Muscle of leg (tissue), 11 donors: ENCODE measurements around the gene CMSS1. TPM values are rescaled to one million over a fixed set of nuclear protein-coding genes. Genes with fewer than 3 reads are reported as not detected.
A peak's percentile ranks its signal among the peaks of the same experiment; 100 is the strongest.

Experiments used
- DNase-seq: peaks from one replicate; pipeline ENCODE4 v3.0.0; 2013
- H3K27ac ChIP-seq: one replicate; pipeline ENCODE4 v1.5.1; 2013; ENCODE audit warnings: mild to moderate bottlenecking, low read length, control low read depth
- H3K27me3 ChIP-seq: one replicate; pipeline ENCODE4 v1.6.1; 2013; ENCODE audit warnings: low read length; ENCODE audit not compliant: control insufficient read depth, insufficient read depth
- H3K36me3 ChIP-seq: one replicate; pipeline ENCODE4 v1.6.1; 2013; ENCODE audit warnings: low read length; ENCODE audit not compliant: control insufficient read depth, insufficient read depth
- H3K4me1 ChIP-seq: one replicate; pipeline ENCODE4 v1.6.1; 2013; ENCODE audit warnings: low read length; ENCODE audit not compliant: control insufficient read depth, insufficient read depth
- H3K4me3 ChIP-seq: one replicate; pipeline ENCODE4 v1.5.1; 2013; ENCODE audit warnings: low read length, control low read depth
- H3K9me3 ChIP-seq: replicated peaks from 2 replicates; pipeline ENCODE4 v1.6.1; 2013; ENCODE audit warnings: low read depth, low read length; ENCODE audit not compliant: control insufficient read depth
- WGBS: methylation state at CpG from one replicate; pipeline ENCODE4 v1.1.5; 2013; ENCODE audit warnings: missing lambda C conversion rate; ENCODE audit not compliant: insufficient coverage; 5-methylcytosine and 5-hydroxymethylcytosine counted together
- polyA plus RNA-seq, 8 donors: library from polyadenylated mRNA; unstranded; fragments of 120-200 nt; gene quantifications; one replicate each; pipeline versions ENCODE4 v1.2.1 to v1.2.3, GENCODE V29; 2013; ENCODE audit warnings: inconsistent platforms in 1 of 8, low replicate concordance in 1 of 8; ENCODE audit not compliant: insufficient read length in 8 of 8, insufficient read depth in 1 of 8
- total RNA-seq: library from RNA; stranded (reverse); fragments of 120-200 nt; gene quantifications from one replicate; pipeline ENCODE4 v1.2.4, GENCODE V29; 2013

Gene CMSS1
- total and polyA plus RNA-seq, 9 donors = 23.8 to 35.0 (median 29.0) TPM

DNA sequence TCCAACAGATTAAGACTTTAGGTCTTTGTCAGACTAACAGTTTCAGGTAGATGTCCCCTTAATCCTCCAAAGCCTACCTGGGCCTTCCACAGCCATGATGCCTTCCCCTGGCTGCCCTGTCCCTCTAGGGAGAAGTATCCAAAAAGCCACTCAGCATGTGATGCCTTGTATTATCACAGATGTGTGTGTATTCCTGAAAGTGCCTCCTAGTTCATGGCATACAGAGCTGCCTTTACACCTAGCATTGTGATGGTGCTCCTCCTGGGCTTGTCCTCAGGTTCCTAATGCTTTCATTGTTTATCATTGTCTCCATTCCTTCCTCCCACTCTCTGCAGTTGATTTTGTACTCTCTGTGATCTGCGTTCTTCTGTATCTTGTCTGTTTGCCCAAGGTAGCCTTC is 43.6 kb downstream of the CMSS1 start:
- WGBS = 100% methylated on average over 1 of the region's 1 CpG
- Histone ChIP-seq H3K4me3 (no peak overlapping the region), H3K9me3 (no peaks in the 10 kb centered on the region), H3K27ac (no peak overlapping the region), H3K27me3 (no peaks in the 10 kb centered on the region), H3K36me3 (peaks cover 31% of the 10 kb centered on the region), H3K4me1 (peaks cover 5% of the 10 kb centered on the region)
- no peak for DNase-seq

DNA sequence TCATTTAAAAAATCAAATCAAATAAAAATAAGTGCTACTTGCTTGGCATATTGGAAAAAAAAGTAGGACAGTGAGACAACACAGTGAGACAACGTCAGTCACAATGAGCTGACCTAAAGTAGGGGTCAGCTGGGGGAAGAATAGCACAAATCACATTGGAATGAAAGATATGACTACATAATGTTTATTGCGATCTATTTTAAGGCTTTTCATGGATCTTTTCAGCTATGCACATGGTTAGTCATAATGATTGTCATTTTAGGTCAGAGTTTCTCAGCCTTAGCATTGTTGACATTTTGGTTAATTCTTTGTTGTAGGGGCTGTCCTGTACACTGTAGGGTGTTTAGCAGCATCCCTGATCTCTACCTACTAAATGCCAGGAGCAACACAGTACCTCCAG is 44.5 kb downstream of the CMSS1 start:
- Histone ChIP-seq H3K9me3 (no peaks in the 10 kb centered on the region), H3K27ac (no peak overlapping the region), H3K4me3 (no peak overlapping the region), H3K4me1 (peaks cover 5% of the 10 kb centered on the region), H3K36me3 (peaks cover 31% of the 10 kb centered on the region), H3K27me3 (no peaks in the 10 kb centered on the region)
- no peak for DNase-seq
- 60% methylated on average over 2 of the region's 2 CpGs for WGBS

DNA sequence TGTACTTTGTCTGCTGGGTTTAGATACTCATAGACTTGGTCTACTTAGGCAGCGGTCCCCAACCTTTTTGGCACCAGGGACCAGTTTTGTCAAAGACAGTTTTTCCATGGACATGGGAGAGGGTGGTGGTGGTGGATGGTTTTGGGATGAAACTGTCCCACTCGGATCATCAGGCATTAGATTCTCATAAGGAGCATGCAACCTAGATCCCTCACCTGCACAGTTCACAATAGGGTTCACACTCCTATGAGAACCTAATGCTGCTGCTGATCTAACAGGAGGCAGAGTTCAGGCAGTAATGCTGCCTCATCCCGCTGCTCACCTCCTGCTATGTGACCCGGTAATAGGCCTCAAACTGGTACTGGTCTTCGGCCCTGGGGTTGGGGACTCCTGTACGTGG is 45.3 kb downstream of the CMSS1 start:
- H3K9me3 ChIP-seq = no peaks in the 10 kb centered on the region
- no peak overlapping the region for H3K27ac ChIP-seq
- peaks cover 5% of the 10 kb centered on the region for H3K4me1 ChIP-seq
- DNase-seq = no peak
- no CpG with 5 or more reads among the region's 6 CpGs for WGBS
- H3K27me3 ChIP-seq = no peaks in the 10 kb centered on the region
- peaks cover 30% of the 10 kb centered on the region for H3K36me3 ChIP-seq
- H3K4me3 ChIP-seq = no peak overlapping the region

DNA sequence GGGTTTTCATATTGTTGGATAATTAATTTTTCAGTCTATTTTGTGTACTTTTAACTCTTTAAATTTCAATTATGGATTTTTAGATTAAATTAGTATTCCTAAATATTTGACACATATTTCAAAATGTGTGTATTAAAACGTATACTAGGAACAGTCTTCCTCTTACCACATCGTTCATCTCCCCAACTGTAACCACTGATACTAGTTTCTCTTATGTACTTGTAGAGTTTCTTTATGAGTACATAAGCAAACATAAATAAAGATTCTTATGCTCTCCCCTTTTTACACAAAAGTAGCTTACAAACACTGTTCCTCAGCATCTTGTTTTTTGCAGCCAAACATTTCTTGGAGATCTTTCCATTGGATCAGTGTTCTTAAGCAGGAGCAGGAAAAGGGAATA is 45.9 kb downstream of the CMSS1 start:
- H3K36me3 ChIP-seq = peaks cover 30% of the 10 kb centered on the region
- peaks cover 5% of the 10 kb centered on the region for H3K4me1 ChIP-seq
- H3K27ac ChIP-seq = no peak overlapping the region
- H3K9me3 ChIP-seq = no peaks in the 10 kb centered on the region
- no peaks in the 10 kb centered on the region for H3K27me3 ChIP-seq
- no peak for DNase-seq
- no peak overlapping the region for H3K4me3 ChIP-seq
- no CpG with 5 or more reads among the region's 2 CpGs for WGBS

DNA sequence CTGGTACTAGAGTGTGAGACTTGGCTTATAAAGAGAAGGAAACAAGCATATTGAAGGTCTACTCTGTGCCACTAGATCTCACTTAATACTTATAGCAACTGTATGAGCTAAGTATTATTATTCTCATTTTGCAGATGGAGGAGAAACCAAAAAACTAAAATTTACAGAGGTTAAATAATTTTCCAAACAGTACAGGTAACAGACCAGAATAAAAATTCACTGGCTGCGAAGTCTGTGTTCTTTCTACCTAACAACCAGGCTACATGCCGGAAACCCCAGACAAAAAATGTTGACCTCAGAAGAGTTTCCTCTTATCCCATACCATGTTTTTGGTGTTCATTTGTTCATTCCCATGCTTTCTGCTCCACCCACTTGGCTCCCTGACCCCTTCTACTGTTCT is 46.6 kb downstream of the CMSS1 start:
- H3K27ac ChIP-seq = no peak overlapping the region
- H3K36me3 ChIP-seq = peaks cover 27% of the 10 kb centered on the region
- no peaks in the 10 kb centered on the region for H3K27me3 ChIP-seq
- H3K9me3 ChIP-seq = no peaks in the 10 kb centered on the region
- H3K4me3 ChIP-seq = no peak overlapping the region
- DNase-seq = no peak
- peaks cover 5% of the 10 kb centered on the region for H3K4me1 ChIP-seq
- WGBS = 100% methylated on average over 1 of the region's 2 CpGs

DNA sequence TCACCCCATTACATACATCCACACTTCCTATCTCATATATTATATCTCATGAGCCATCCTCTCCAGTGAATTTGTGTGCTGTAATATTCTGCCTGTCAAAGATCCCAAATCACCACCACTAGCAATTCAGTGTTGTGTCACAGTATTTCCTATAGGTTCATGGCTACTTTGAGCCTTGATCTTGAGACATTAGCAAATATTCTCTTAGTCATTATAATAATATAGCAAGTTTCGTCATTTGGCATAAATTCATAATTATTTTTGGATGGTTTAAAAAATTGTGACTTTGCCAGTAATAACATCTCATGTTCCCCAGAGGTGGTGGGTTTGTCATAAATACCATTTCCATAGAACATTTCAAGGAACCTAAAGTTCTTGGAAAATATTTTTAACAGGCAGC is 47.7 kb downstream of the CMSS1 start:
- no peak overlapping the region for H3K4me3 ChIP-seq
- H3K4me1 ChIP-seq = peaks cover 3% of the 10 kb centered on the region
- DNase-seq = no peak
- no CpG with 5 or more reads among the region's 1 CpG for WGBS
- H3K36me3 ChIP-seq = peaks cover 25% of the 10 kb centered on the region
- no peaks in the 10 kb centered on the region for H3K9me3 ChIP-seq
- no peak overlapping the region for H3K27ac ChIP-seq
- H3K27me3 ChIP-seq = no peaks in the 10 kb centered on the region

DNA sequence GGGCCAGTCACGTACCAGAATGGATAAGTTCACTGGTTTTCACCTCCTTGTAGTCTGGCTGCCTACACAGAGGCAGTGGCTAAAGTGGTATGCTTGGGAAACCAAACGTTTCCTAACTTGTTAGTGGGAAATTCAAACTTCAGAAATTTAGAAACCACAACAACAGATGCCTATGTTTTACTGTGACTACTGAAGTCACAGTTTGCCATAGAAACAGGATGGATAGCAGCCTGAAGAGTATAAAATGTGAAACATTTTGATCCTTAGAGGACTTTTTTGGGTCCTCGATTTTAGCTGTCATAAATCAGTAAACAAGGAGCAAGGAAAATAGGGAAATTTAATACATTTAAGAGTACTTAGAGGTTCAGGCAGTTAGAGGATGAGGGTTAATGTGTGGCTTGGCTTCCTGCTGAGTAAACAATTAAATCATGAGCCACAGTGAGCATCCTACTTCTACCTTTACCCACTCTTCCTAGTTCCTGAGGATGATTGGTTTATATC is 48.6 kb downstream of the CMSS1 start:
- H3K9me3 ChIP-seq = no peaks in the 10 kb centered on the region
- peaks cover 29% of the 10 kb centered on the region for H3K36me3 ChIP-seq
- 0% methylated on average over 1 of the region's 3 CpGs for WGBS
- no peak overlapping the region for H3K4me3 ChIP-seq
- H3K27ac ChIP-seq = no peak overlapping the region
- no peak for DNase-seq
- H3K4me1 ChIP-seq = no peaks in the 10 kb centered on the region
- no peaks in the 10 kb centered on the region for H3K27me3 ChIP-seq

DNA sequence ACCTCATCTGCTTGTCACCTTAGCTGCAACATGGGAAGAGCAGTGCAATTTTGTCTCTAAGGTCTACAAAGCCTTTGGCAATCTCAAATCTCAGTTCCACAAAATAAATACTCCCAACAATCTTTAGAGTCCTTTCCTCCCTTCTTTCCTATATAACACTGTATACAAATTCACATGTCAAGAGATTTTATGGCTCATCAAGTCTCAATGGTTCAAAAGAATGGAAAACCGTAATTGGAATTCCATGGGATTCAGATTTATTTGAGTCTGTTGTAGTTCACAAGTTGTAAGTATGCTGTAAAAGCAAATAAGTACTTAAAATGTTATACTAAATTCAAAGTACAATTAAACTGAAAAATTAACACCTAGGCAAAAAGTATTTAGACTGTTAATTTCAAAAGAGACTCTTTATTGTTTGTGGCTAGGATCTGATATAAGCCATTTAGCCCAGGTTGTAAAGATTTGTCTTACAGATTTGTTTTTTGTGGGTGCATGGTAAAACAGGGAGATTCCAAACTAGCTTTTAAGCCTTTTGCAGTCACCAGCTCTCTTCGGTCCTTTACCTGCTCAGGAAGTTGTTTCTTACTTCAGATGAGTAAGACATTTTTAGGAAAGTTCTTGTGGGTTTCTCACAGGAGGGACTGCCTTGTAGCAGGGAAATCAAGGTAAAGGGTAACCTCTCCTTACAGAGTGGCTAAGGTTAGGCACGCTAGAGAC is 50.1 kb downstream of the CMSS1 start:
- Histone ChIP-seq H3K36me3 (peaks cover 24% of the 10 kb centered on the region), H3K9me3 (no peaks in the 10 kb centered on the region), H3K4me3 (no peak overlapping the region), H3K27ac (no peak overlapping the region), H3K27me3 (no peaks in the 10 kb centered on the region), H3K4me1 (peaks cover 2% of the 10 kb centered on the region)
- WGBS = no CpG with 5 or more reads among the region's 3 CpGs
- DNase-seq = no peak

DNA sequence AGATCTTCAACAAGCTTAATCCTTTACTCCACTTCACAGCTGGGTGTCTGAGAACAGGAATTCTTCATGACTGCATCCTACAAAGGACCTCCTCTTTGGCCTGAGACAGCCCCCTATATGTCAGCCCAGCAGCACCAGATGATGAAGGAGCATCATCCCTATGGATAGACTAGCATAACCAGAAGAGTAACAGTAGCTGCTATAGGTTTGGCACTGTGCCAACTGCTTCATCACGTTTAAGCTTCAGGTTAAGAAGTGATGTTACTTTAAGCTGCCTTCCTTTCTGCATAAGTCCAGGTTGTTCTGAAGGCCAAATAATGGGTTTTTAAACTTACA is 50.6 kb downstream of the CMSS1 start:
- WGBS = no CpG with 5 or more reads among the region's 1 CpG
- DNase-seq = peak; percentile 62
- H3K4me3 ChIP-seq = no peak overlapping the region
- H3K27me3 ChIP-seq = no peaks in the 10 kb centered on the region
- no peak overlapping the region for H3K27ac ChIP-seq
- H3K9me3 ChIP-seq = no peaks in the 10 kb centered on the region
- peaks cover 20% of the 10 kb centered on the region for H3K36me3 ChIP-seq
- H3K4me1 ChIP-seq = peaks cover 2% of the 10 kb centered on the region

DNA sequence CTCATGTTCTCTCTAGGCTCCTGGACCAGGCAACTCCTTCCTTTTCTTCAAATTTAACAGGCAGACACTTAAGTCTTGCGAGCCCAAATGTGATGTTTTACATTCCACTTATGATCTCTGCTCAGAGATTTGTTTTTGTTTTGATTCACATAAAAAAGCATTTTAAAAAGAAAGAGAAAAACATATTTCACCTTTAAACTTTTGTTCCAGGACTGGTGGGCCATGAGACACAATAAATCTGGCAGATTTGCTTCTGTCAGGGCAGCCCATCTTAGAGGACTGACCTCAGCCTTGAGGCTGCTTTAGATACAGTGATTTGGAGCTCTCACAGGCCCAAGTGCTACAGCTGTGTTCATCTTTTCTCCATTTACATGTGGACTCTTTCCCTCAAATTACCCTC is 52.0 kb downstream of the CMSS1 start:
- Histone ChIP-seq H3K4me1 (peaks cover 2% of the 10 kb centered on the region), H3K9me3 (no peaks in the 10 kb centered on the region), H3K27ac (no peak overlapping the region), H3K4me3 (no peak overlapping the region), H3K36me3 (peaks cover 17% of the 10 kb centered on the region), H3K27me3 (no peaks in the 10 kb centered on the region)
- WGBS = no CpG with 5 or more reads among the region's 1 CpG
- no peak for DNase-seq

DNA sequence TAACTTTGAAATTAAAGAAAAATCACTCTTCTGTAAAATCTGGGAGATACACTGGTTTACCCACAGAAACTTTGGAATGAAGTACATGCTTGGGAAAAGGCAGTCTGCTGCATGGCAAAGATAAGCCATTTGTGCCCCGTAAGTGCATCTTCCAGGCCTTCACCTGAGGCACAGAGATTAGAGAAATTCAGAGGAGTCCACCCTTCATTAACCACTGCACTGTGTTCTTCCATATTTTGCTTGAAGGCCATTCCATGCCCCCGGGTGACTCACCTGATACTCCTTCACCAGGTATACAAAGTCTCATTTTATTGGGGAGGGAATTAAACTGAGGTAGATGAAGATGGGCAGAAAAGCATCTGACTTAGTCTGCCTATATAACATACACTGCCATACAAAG is 53.0 kb downstream of the CMSS1 start:
- Histone ChIP-seq H3K4me3 (no peak overlapping the region), H3K36me3 (peaks cover 17% of the 10 kb centered on the region), H3K27me3 (no peaks in the 10 kb centered on the region), H3K9me3 (no peaks in the 10 kb centered on the region), H3K27ac (no peak overlapping the region), H3K4me1 (peaks cover 2% of the 10 kb centered on the region)
- WGBS = no CpG with 5 or more reads among the region's 2 CpGs
- DNase-seq = no peak
